ENCODE measurements around the gene AGBL3.

AGBL3 gene

DNA sequence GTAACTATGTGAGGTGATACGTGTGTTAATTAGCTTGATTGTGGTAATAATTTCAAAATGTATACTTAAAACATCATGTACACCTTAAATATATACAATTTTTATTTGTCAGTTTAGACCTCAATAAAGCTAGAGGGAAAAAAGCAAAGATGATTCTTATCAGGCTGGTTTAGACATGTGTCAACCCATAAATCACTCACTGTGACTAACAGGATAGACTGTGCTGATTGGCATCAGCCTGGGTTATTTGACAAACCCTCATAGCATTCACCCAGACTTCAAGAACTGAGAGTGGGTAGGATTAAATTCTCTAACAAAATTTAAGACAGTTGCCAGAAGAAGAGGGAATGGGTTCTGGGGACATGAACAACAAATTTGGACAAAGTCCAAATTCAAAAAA, 87.8 kb downstream of the AGBL3 start:
- no peaks in the 10 kb centered on the region for H3K36me3 ChIP-seq
- DNase-seq, result no peak
- H3K4me1 ChIP-seq, result no peaks in the 10 kb centered on the region
- no peak overlapping the region for H3K4me3 ChIP-seq
- no peaks in the 10 kb centered on the region for H3K9me3 ChIP-seq
- no peaks in the 10 kb centered on the region for H3K27me3 ChIP-seq
- TF ChIP-seq, protein P1, sequence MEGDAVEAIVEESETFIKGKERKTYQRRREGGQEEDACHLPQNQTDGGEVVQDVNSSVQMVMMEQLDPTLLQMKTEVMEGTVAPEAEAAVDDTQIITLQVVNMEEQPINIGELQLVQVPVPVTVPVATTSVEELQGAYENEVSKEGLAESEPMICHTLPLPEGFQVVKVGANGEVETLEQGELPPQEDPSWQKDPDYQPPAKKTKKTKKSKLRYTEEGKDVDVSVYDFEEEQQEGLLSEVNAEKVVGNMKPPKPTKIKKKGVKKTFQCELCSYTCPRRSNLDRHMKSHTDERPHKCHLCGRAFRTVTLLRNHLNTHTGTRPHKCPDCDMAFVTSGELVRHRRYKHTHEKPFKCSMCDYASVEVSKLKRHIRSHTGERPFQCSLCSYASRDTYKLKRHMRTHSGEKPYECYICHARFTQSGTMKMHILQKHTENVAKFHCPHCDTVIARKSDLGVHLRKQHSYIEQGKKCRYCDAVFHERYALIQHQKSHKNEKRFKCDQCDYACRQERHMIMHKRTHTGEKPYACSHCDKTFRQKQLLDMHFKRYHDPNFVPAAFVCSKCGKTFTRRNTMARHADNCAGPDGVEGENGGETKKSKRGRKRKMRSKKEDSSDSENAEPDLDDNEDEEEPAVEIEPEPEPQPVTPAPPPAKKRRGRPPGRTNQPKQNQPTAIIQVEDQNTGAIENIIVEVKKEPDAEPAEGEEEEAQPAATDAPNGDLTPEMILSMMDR (IDR thresholded peaks at IDR 0.05), result no peak
- intact Hi-C loops (cut with DNase I; ENCODE audit: low total_unique reads), result no loop called here
- H3K27ac ChIP-seq, result no peak overlapping the region

DNA sequence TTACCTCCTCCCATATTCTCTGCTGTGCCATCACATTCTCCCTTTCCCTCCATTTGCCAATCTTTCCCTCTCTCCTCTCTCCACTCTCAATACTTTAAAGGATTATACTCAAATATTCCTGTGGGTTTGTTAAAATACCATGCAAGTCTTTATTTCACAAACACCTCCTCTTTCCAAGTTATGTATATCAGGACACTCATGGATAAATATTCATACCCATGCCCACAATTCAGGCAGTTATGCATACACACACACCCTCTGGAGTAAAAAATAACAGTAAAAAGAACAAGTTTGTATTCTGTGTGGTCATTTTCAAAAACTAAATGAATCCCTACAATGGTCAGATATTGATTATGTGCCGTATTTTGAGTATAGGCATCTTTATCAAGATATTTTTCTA, 88.2 kb downstream of the AGBL3 start:
- no peak overlapping the region for H3K27ac ChIP-seq
- no peaks in the 10 kb centered on the region for H3K9me3 ChIP-seq
- intact Hi-C loops (cut with DNase I; ENCODE audit: low total_unique reads), result no loop called here
- H3K4me3 ChIP-seq, result no peak overlapping the region
- H3K27me3 ChIP-seq, result no peaks in the 10 kb centered on the region
- no peak for DNase-seq
- no peaks in the 10 kb centered on the region for H3K4me1 ChIP-seq
- no peaks in the 10 kb centered on the region for H3K36me3 ChIP-seq
- TF ChIP-seq, protein P1 (IDR thresholded peaks at IDR 0.05), result no peak

DNA sequence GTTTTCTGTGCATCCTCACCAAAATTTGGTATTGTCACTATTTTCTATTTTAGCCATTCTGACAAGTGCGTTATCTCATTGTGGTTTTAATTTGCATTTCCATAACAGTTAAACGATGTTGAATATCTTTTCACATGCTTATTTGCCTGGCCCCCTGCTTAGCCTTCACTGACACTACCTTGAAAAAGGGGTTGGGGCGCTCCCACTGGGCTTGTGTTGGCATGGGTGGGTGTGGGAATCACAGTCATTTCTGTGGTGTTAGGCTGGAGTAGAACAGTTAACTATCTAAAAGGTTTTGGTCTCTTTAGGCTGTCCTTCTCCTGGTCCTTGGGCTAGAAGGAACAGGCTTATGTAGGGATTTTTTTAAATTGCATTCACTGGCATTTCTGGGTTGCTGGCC, 89.4 kb downstream of the AGBL3 start:
- DNase-seq, result no peak
- TF ChIP-seq, protein P1 (IDR thresholded peaks at IDR 0.05), result no peak
- Histone ChIP-seq H3K4me1 (no peaks in the 10 kb centered on the region), H3K36me3 (no peaks in the 10 kb centered on the region), H3K9me3 (no peaks in the 10 kb centered on the region), H3K27ac (no peak overlapping the region), H3K27me3 (no peaks in the 10 kb centered on the region), H3K4me3 (no peak overlapping the region)
- intact Hi-C loops (cut with DNase I; ENCODE audit: low total_unique reads), result no loop called here

DNA sequence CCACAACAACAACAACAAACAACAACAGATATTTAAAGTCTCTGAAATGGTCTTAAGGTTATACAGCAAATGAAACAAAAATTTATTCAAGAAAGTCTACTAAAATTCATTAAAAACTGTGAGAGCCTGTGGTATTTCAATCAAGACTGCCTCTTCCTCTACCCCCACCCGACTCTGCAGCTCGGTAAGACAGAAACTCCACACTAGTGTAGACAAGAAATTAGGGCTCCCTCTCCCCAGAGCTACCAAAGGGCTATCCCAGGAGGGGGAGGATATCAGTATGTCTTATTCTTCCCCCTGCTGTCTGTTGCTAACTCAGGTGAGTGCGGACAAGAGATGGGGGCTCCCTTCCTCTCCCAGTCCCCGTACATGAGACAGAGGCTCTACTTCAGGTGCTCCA, 90.6 kb downstream of the AGBL3 start:
- no peak for DNase-seq
- no peaks in the 10 kb centered on the region for H3K4me1 ChIP-seq
- TF ChIP-seq, protein P1 (IDR thresholded peaks at IDR 0.05), result no peak
- H3K4me3 ChIP-seq, result no peak overlapping the region
- intact Hi-C loops (cut with DNase I; ENCODE audit: low total_unique reads), result no loop called here
- H3K36me3 ChIP-seq, result no peaks in the 10 kb centered on the region
- H3K27me3 ChIP-seq, result no peaks in the 10 kb centered on the region
- H3K9me3 ChIP-seq, result no peaks in the 10 kb centered on the region
- H3K27ac ChIP-seq, result no peak overlapping the region

DNA sequence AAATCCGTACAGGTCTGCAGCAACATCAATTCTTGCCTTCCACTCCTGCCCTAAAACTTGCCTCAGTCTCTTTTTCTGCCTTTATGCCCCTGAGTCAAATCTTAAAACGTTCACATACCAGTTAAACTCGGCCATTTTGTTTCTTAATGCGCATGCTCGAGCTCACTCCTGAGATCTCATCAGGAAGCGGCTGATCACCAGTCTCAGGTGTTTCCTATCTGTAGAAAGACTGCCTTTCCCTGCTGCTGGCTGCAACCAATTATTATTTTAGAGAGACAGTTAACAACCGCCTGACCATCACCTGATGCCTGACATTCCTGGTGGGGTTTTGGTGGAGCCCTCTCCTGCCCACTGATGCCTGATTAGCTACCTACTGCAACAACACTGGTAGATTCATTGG, 91.3 kb downstream of the AGBL3 start:
- intact Hi-C loops (cut with DNase I; ENCODE audit: low total_unique reads), result no loop called here
- Histone ChIP-seq H3K4me1 (no peaks in the 10 kb centered on the region), H3K27ac (no peak overlapping the region), H3K36me3 (no peaks in the 10 kb centered on the region), H3K4me3 (no peak overlapping the region), H3K27me3 (no peaks in the 10 kb centered on the region), H3K9me3 (no peaks in the 10 kb centered on the region)
- DNase-seq, result no peak
- TF ChIP-seq, protein P1 (IDR thresholded peaks at IDR 0.05), result no peak

DNA sequence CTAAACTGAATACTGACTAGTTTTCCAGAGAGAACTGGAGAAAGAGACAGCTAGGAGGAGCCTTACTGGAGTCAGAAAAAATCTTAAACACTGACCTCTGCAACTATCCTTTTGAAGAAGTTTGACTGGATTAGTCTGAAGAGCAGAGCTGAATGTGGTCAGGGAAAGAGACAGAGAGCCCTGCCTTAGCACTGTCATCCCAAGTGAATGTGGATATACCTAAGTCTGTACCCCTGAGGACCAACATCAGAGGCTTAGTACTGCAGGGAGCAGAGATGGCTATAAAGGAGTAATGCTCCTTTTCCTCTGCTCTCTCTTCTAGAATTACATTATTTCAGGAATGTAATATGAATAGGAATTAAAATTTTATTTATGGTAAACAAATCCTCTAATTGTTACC, 91.7 kb downstream of the AGBL3 start:
- no peak overlapping the region for H3K4me3 ChIP-seq
- no peaks in the 10 kb centered on the region for H3K36me3 ChIP-seq
- no peak for DNase-seq
- intact Hi-C loops (cut with DNase I; ENCODE audit: low total_unique reads), result no loop called here
- no peaks in the 10 kb centered on the region for H3K4me1 ChIP-seq
- no peaks in the 10 kb centered on the region for H3K9me3 ChIP-seq
- H3K27me3 ChIP-seq, result no peaks in the 10 kb centered on the region
- no peak overlapping the region for H3K27ac ChIP-seq
- TF ChIP-seq, protein P1 (IDR thresholded peaks at IDR 0.05), result no peak
